ENCODE data around the gene NT5DC3.
"Not testable (repeated sequence)": the region's sequence is repeated elsewhere in the genome, so short reads cannot be mapped to it uniquely, and the experiment has no call there.

DNA sequence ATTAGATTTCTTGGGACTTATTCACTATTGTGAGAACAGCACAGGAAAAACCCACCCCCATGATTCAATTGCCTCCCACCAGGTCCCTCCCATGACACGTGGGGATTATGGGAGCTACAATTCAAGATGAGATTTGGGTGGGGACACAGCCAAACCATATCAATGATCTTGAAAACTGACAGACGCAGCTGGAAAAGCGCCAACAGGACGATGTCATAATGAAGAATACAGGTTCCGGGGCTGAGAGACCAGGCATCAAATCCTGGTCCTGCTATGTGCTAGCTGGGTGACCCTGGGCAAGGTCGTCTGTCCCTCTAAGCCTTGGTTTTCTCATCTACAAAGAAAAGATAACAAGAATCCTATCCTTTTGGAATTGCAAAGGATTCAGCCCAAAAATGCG, 31.4 kb downstream of the NT5DC3 start:
- not testable (repeated sequence) for TF ChIP-seq CTCF (IDR thresholded peaks at IDR 0.05; ENCODE audit: extremely low read depth in 1 of 2, insufficient read depth in 1 of 2, low read depth in 1 of 2, low read length in 2 of 2); POLR2A (IDR thresholded peaks at IDR 0.05; ENCODE audit: low read depth, low read length)

Measured in endothelial cell of umbilical vein (primary cell).